ENCODE measurements around the gene FSD1.

FSD1 gene

GRCh38 chr19:4372165-4373012 lies 68.0 kb downstream of the FSD1 start:
- peak overlapping the region; percentile 96 for H3K27ac ChIP-seq
- DNase-seq (ENCODE audit: low read depth, low spot score) = no peak

GRCh38 chr19:4373013-4373367 lies 68.6 kb downstream of the FSD1 start:
- H3K27ac ChIP-seq = peak overlapping the region; percentile 96
- DNase-seq (ENCODE audit: low read depth, low spot score) = no peak
